Forelimb muscle (tissue), 1 donor: ENCODE results near the gene ZSWIM3. TPM values are rescaled to one million over a fixed set of nuclear protein-coding genes. Genes with fewer than 3 reads are reported as not detected.
A peak's percentile ranks its signal among the peaks of the same experiment; 100 is the strongest.
"Not testable (repeated sequence)": the region's sequence is repeated elsewhere in the genome, so short reads cannot be mapped to it uniquely, and the experiment has no call there.

Experiments used
- DNase-seq: peaks from one replicate; pipeline ENCODE4 v3.0.0-alpha.2; 2013; ENCODE audit warnings: low read depth
- polyA plus RNA-seq: library from polyadenylated mRNA; unstranded; fragments of 120-200 nt; gene quantifications from one replicate; pipeline ENCODE4 v1.2.1, GENCODE V29; 2013; ENCODE audit not compliant: insufficient read length

ZSWIM3 gene
- polyA plus RNA-seq, result 3.4 TPM

GRCh38 chr20:45857114-45857881 lies at the start of gene ZSWIM3, which contains the start of gene ACOT8:
ZSWIM3 (plus strand) TSS chr20:45857614; CDS start chr20:45857826, 212 bp downstream.
ACOT8 (minus strand) TSS chr20:45857392; CDS start chr20:45857315, 77 bp downstream.
- DNase-seq, result peak; percentile 100

GRCh38 chr20:45810191-45810970 lies 47.0 kb upstream of the ZSWIM3 start:
- no peak for DNase-seq

- DNase-seq, result peak; percentile 99
Observed at GRCh38 chr20:45812157-45813005, 45.0 kb upstream of the ZSWIM3 start, which contains the start of gene UBE2C. UBE2C (plus strand) TSS chr20:45812644; CDS start chr20:45812696, 52 bp downstream.

- no peak for DNase-seq
Observed at GRCh38 chr20:45813006-45813340, 44.4 kb upstream of the ZSWIM3 start.

GRCh38 chr20:45813489-45813888 lies 43.9 kb upstream of the ZSWIM3 start:
- no peak for DNase-seq

GRCh38 chr20:45814314-45814713 lies 43.1 kb upstream of the ZSWIM3 start:
- DNase-seq, result no peak

GRCh38 chr20:45816951-45817350 lies 40.5 kb upstream of the ZSWIM3 start:
- no peak for DNase-seq

- DNase-seq, result no peak
Observed at GRCh38 chr20:45817376-45818194, 39.8 kb upstream of the ZSWIM3 start.

- no peak for DNase-seq
Observed at GRCh38 chr20:45818239-45818638, 39.2 kb upstream of the ZSWIM3 start.

- DNase-seq, result no peak
Observed at GRCh38 chr20:45819466-45819865, 37.9 kb upstream of the ZSWIM3 start.

GRCh38 chr20:45821947-45822346 lies 35.5 kb upstream of the ZSWIM3 start:
- DNase-seq, result no peak

- no peak for DNase-seq
Observed at GRCh38 chr20:45822857-45823256, 34.6 kb upstream of the ZSWIM3 start.

GRCh38 chr20:45823949-45824835 lies 33.2 kb upstream of the ZSWIM3 start:
- no peak for DNase-seq

- DNase-seq, result no peak
Observed at GRCh38 chr20:45826381-45827019, 30.9 kb upstream of the ZSWIM3 start.

GRCh38 chr20:45827030-45827652 lies 30.3 kb upstream of the ZSWIM3 start, which contains the start of gene TNNC2:
TNNC2 (minus strand) TSS chr20:45827312; CDS start chr20:45827248, 64 bp downstream.
- no peak for DNase-seq

GRCh38 chr20:45827712-45828111 lies 29.7 kb upstream of the ZSWIM3 start:
- DNase-seq, result no peak

- DNase-seq, result no peak
Observed at GRCh38 chr20:45828589-45828988, 28.8 kb upstream of the ZSWIM3 start.

GRCh38 chr20:45829673-45830106 lies 27.7 kb upstream of the ZSWIM3 start:
- not testable (repeated sequence) for DNase-seq

GRCh38 chr20:45832619-45833018 lies 24.8 kb upstream of the ZSWIM3 start:
- DNase-seq, result no peak
